ENCODE results near the gene MAGI1. TPM values are rescaled to one million over a fixed set of nuclear protein-coding genes. Genes with fewer than 3 reads are reported as not detected.

The MAGI1 gene
- polyA plus RNA-seq, 1 experiment = 14.2 TPM

- Histone ChIP-seq H3K27ac (ENCODE audit: low read depth, low read length) (peak overlapping the region; percentile 71), H3K4me3 (ENCODE audit: low read depth, low read length) (no peak overlapping the region), H3K27me3 (ENCODE audit: control insufficient read depth, insufficient read depth, low read length) (no peaks in the 10 kb centered on the region), H3K9me3 (ENCODE audit: control insufficient read depth, insufficient read depth, low read length) (no peaks in the 10 kb centered on the region)
- ChIA-PET POLR2A (interaction anchor here (0.9 kb wide), 1 partner anchor 112 kb away, joined by 3 read pairs; no protein-coding TSS in a partner anchor), CTCF (no interaction called here)
- DNase-seq (ENCODE audit: low read depth, low spot score) = peak; percentile 70
- TF ChIP-seq CTCF (IDR thresholded peaks at IDR 0.05; ENCODE audit: low read depth, low read length) = no peak
These were observed 186.9 kb downstream of the MAGI1 start for GRCh38 chr3:65851827-65852226.

GRCh38 chr3:65850261-65850660, 188.5 kb downstream of the MAGI1 start:
- CTCF ChIA-PET = no interaction called here
- H3K9me3 ChIP-seq (ENCODE audit: control insufficient read depth, insufficient read depth, low read length) = no peaks in the 10 kb centered on the region
- H3K27me3 ChIP-seq (ENCODE audit: control insufficient read depth, insufficient read depth, low read length) = no peaks in the 10 kb centered on the region
- H3K27ac ChIP-seq (ENCODE audit: low read depth, low read length) = no peak overlapping the region
- no peak for DNase-seq (ENCODE audit: low read depth, low spot score)
- no peak overlapping the region for H3K4me3 ChIP-seq (ENCODE audit: low read depth, low read length)
- POLR2A ChIA-PET = no interaction called here
- TF ChIP-seq CTCF (IDR thresholded peaks at IDR 0.05; ENCODE audit: low read depth, low read length) = no peak

GRCh38 chr3:65848024-65848423, 190.7 kb downstream of the MAGI1 start:
- H3K27me3 ChIP-seq (ENCODE audit: control insufficient read depth, insufficient read depth, low read length) = no peaks in the 10 kb centered on the region
- H3K4me3 ChIP-seq (ENCODE audit: low read depth, low read length) = no peak overlapping the region
- ChIA-PET POLR2A (interaction anchor here (0.6 kb wide), 1 partner anchor 73 kb away, joined by 4 read pairs; no protein-coding TSS in a partner anchor), CTCF (interaction anchor here (0.8 to 1.1 kb wide), 3 partner anchors 13 to 110 kb away, joined by 3 to 8 read pairs (median 4); no protein-coding TSS in a partner anchor)
- no peak overlapping the region for H3K27ac ChIP-seq (ENCODE audit: low read depth, low read length)
- H3K9me3 ChIP-seq (ENCODE audit: control insufficient read depth, insufficient read depth, low read length) = no peaks in the 10 kb centered on the region
- no peak for TF ChIP-seq CTCF (IDR thresholded peaks at IDR 0.05; ENCODE audit: low read depth, low read length)
- no peak for DNase-seq (ENCODE audit: low read depth, low spot score)

GRCh38 chr3:65846936-65847335, 191.8 kb downstream of the MAGI1 start:
- ChIA-PET POLR2A (interaction anchor here (1.1 kb wide), 1 partner anchor 13 kb away, joined by 4 read pairs; no protein-coding TSS in a partner anchor), CTCF (interaction anchor here (0.8 kb wide), 1 partner anchor 59 kb away, joined by 4 read pairs; no protein-coding TSS in a partner anchor)
- Histone ChIP-seq H3K4me3 (ENCODE audit: low read depth, low read length) (no peak overlapping the region), H3K27me3 (ENCODE audit: control insufficient read depth, insufficient read depth, low read length) (no peaks in the 10 kb centered on the region), H3K27ac (ENCODE audit: low read depth, low read length) (no peak overlapping the region), H3K9me3 (ENCODE audit: control insufficient read depth, insufficient read depth, low read length) (no peaks in the 10 kb centered on the region)
- no peak for TF ChIP-seq CTCF (IDR thresholded peaks at IDR 0.05; ENCODE audit: low read depth, low read length)
- no peak for DNase-seq (ENCODE audit: low read depth, low spot score)

- ChIA-PET POLR2A (no interaction called here), CTCF (no interaction called here)
- no peak for TF ChIP-seq CTCF (IDR thresholded peaks at IDR 0.05; ENCODE audit: low read depth, low read length)
- H3K27ac ChIP-seq (ENCODE audit: low read depth, low read length) = no peak overlapping the region
- no peaks in the 10 kb centered on the region for H3K27me3 ChIP-seq (ENCODE audit: control insufficient read depth, insufficient read depth, low read length)
- H3K4me3 ChIP-seq (ENCODE audit: low read depth, low read length) = no peak overlapping the region
- no peak for DNase-seq (ENCODE audit: low read depth, low spot score)
- no peaks in the 10 kb centered on the region for H3K9me3 ChIP-seq (ENCODE audit: control insufficient read depth, insufficient read depth, low read length)
These were observed 194.3 kb downstream of the MAGI1 start for GRCh38 chr3:65844370-65844769.
